ENCODE results near the gene NFATC2.

The NFATC2 gene

DNA sequence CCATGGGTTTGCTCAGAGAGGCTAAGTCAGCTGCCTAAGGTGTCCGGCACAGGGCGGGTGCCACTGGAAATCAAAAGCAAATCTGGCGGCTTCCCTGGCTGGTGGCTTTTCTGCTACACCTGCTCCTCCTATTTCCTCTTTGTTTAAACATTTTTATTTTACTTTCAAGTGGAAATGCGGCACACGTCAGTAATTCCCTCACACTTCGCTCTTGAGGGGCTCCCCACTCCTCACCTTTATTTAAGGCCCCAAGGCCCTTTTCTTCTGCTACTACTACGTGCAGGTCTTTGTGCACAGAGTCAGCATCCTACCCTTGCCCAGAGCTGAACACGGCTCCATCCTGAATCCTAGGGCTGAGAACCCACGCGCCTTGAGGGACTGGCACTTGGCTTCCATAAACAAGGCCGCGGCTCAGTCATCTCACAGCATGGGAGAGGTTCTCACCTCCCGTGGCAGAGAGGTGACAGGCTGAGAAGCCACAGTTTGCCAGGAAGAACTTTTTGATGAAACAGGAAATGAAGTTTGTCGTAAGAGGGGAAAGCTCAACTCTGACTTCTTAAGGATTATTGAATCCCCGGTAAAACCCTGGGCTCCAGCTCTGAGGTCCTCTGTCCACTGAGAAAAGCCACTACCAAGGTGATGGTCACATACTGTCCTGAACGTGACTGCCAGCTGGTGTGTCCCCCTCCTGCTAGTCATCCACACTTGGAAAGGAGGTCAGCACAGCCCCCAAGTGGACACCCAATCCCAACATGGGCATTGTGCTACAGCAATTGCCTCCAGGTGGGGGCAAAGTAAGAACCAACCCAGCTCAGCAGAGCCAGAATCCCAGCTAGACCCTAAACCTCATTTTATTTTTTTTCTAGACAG, 48.0 kb downstream of the NFATC2 start:
- CTCF ChIA-PET = no interaction called here
- TF ChIP-seq, protein P1, sequence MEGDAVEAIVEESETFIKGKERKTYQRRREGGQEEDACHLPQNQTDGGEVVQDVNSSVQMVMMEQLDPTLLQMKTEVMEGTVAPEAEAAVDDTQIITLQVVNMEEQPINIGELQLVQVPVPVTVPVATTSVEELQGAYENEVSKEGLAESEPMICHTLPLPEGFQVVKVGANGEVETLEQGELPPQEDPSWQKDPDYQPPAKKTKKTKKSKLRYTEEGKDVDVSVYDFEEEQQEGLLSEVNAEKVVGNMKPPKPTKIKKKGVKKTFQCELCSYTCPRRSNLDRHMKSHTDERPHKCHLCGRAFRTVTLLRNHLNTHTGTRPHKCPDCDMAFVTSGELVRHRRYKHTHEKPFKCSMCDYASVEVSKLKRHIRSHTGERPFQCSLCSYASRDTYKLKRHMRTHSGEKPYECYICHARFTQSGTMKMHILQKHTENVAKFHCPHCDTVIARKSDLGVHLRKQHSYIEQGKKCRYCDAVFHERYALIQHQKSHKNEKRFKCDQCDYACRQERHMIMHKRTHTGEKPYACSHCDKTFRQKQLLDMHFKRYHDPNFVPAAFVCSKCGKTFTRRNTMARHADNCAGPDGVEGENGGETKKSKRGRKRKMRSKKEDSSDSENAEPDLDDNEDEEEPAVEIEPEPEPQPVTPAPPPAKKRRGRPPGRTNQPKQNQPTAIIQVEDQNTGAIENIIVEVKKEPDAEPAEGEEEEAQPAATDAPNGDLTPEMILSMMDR (IDR thresholded peaks at IDR 0.05; ENCODE audit: insufficient read depth, low read length, missing control alignments) = no peak
- no peak for DNase-seq (ENCODE audit: low read depth, low spot score)
- no peak overlapping the region for H3K4me3 ChIP-seq (ENCODE audit: low read depth, low read length)
- POLR2A ChIA-PET = no interaction called here

DNA sequence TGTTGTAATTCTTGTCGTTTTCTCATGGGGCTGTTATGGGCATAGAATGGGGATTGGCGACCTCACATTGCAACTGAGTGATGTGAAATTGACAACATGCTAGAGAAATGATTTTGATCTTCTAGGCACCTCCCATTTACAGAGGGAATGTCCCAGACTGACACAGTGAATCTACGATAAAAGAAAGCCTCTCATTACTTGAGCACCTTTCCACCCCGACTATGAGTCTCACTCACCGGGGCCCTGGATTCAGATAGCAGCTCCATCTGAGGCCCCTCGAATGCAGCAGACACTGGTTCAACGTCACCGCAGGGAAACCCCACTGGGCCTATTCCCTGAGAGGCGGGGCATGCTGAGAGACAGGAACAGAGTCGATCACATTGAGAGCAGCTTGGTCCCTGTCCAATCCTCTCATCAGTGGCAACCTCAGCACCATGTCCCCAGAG, 49.1 kb downstream of the NFATC2 start:
- POLR2A ChIA-PET = no interaction called here
- CTCF ChIA-PET = no interaction called here
- DNase-seq (ENCODE audit: low read depth, low spot score) = no peak
- H3K4me3 ChIP-seq (ENCODE audit: low read depth, low read length) = no peak overlapping the region
- TF ChIP-seq, protein P1 (IDR thresholded peaks at IDR 0.05; ENCODE audit: insufficient read depth, low read length, missing control alignments) = no peak

DNA sequence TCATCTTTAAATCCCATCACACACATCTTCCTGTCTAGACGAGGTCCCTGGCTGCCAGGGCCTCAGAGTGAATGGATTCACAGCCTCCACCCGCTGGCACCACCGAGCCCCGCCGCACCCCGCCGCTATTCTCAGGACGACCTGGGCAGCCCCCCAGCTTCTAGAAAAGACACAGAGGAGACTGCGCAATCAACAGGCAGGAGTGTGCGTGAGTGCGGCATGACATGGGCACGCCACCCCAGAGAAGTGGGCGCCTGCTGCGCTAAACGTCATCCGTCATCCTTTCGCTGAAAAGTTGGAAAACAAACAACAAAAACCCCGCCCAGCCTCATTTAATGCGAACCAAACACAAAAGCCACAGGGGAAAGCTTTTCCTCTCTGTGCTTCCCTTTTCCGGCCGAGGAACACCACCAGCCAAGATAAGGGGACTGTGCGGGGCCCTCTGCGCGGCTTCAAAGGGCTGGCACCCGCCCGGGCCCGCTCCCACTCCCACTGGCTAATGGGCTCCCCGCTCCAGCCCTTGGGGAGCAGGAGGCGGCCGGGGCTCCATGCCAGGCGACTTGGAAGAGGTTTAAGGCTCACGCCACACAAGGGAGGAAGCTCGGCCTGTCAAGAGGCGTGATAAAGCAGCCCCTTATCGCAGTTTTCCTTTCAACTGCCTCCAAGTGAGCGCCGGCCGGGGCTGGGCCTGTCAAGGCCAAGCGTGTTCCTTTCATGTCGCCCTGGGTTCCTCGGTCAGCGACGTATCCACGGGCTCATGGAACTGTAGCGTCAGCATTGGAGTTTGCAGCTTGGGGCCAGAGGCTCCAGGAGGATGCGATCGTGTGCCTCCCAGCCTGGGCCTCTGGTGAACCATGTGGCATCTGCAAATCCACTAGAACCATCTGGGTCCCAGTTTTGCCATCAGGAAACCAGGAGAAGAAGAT, 50.1 kb downstream of the NFATC2 start:
- DNase-seq (ENCODE audit: low read depth, low spot score) = no peak
- POLR2A ChIA-PET = interaction anchor here (0.6 kb wide), 1 partner anchor 35 kb away, joined by 3 read pairs; no protein-coding TSS in a partner anchor
- CTCF ChIA-PET = interaction anchor here (0.8 kb wide), 1 partner anchor 186 kb away, joined by 3 read pairs; no protein-coding TSS in a partner anchor
- TF ChIP-seq, protein P1 (IDR thresholded peaks at IDR 0.05; ENCODE audit: insufficient read depth, low read length, missing control alignments) = no peak
- no peak overlapping the region for H3K4me3 ChIP-seq (ENCODE audit: low read depth, low read length)

DNA sequence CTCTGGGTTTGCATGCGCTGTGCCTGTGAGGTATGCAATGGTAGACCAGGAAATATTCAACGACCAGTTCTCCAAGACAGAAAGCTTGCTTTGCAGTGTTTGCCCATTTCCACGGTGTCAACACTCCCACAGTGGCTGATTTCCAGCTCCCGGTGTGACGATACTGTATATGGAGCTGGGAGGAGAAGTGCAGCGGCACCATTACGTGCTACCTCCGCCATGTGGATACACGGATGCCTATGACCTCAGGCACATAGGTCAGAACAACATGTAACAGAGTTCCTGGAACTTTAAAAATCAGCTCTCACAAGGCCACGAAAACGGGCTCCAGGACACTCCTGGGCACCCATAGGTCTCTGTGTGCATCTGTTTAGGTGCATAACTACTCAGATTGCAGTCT, 51.1 kb downstream of the NFATC2 start:
- no peak overlapping the region for H3K4me3 ChIP-seq (ENCODE audit: low read depth, low read length)
- ChIA-PET CTCF (interaction anchor here (0.8 kb wide), 1 partner anchor 185 kb away, joined by 3 read pairs; no protein-coding TSS in a partner anchor), POLR2A (no interaction called here)
- no peak for DNase-seq (ENCODE audit: low read depth, low spot score)
- TF ChIP-seq, protein P1 (IDR thresholded peaks at IDR 0.05; ENCODE audit: insufficient read depth, low read length, missing control alignments) = no peak

DNA sequence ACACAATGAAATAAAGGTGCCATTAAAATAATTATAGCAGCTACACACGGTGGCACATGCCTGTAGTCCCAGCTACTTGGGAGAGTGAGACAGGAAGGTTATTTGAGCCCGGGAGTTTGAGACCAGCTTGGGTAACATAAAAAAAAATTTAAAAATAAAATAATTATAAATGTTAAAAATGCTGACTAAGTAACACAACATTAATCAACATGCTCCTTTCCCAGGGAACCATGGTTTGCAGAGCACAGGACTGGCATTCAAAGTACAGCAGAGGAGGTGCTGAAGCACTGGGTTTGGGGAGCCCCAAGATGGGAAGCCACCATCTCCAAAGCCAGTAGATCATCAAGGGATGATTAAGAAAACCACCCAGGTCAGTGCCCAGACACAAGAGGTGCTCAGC, 51.9 kb downstream of the NFATC2 start:
- ChIA-PET POLR2A (no interaction called here), CTCF (no interaction called here)
- no peak overlapping the region for H3K4me3 ChIP-seq (ENCODE audit: low read depth, low read length)
- TF ChIP-seq, protein P1 (IDR thresholded peaks at IDR 0.05; ENCODE audit: insufficient read depth, low read length, missing control alignments) = no peak
- no peak for DNase-seq (ENCODE audit: low read depth, low spot score)

DNA sequence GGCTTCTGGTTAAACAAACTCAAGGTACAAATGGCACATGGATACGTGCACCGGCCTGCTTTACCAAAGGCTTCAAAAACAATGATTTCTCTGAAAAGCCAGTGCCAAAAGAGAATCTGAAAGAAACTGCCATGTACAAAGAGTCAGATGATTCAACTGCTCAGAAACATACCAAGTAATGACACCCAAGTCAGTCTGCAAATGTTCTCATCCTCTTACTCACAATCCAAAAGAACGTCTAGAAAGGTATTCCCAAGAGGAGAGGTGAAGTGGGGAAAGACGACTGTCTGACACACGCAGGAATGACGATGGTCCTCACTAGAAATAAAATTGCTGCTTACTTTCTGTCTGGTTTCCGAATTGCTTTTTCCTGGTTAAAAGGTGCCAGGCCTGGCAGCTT, 52.9 kb downstream of the NFATC2 start:
- DNase-seq (ENCODE audit: low read depth, low spot score) = no peak
- ChIA-PET POLR2A (no interaction called here), CTCF (no interaction called here)
- TF ChIP-seq, protein P1 (IDR thresholded peaks at IDR 0.05; ENCODE audit: insufficient read depth, low read length, missing control alignments) = no peak
- H3K4me3 ChIP-seq (ENCODE audit: low read depth, low read length) = no peak overlapping the region
